ENCODE measurements around the gene SORCS2. TPM values are rescaled to one million over a fixed set of nuclear protein-coding genes. Genes with fewer than 3 reads are reported as not detected.

The SORCS2 gene
- total RNA-seq, 4 donors from 2014 or later = 0.26 to 17.1 (median 2.9) TPM

DNA sequence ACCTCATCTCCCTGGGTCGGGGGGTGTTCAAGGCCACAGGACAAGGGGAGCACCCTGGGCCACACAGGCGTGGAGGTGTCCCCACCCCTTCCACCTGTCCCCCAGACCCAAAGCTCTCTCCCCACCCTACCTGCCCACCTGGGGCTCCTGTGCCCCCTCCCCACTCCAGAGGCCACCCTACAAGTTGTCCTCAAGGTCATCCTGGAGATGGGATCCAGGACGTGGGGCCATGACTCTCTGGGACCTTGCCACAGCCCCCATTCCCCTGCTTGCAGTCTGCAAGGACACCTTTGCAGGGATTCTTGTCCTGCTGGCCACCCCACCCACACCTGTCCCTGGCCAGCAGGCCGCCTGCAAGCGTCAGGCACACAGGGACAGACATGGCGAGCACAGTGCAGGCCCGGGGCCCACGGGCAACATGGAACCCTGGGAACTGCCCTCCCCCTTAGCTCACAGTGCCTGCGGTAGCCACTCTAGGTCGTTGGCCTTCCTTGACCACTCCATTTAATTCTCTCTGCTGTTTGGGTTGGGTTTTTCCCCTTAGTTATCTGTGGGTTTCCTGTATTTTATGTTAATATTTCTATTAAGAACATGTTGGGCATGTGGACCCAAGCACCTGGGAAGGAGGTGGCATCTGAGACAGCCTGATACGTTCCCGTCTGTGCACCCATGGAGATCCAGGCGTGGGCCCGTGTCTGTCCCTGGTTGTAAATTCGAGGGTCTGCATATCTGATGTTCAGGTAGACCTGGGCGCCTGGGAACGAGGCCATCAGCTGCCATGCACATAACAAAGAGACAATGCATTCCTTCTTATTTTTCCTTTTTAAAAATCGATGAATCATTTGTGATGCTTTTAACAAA lies 549.8 kb downstream of the SORCS2 start:
- intact Hi-C loops (cut with DNase I; ENCODE audit: low total_unique reads) = no loop called here

DNA sequence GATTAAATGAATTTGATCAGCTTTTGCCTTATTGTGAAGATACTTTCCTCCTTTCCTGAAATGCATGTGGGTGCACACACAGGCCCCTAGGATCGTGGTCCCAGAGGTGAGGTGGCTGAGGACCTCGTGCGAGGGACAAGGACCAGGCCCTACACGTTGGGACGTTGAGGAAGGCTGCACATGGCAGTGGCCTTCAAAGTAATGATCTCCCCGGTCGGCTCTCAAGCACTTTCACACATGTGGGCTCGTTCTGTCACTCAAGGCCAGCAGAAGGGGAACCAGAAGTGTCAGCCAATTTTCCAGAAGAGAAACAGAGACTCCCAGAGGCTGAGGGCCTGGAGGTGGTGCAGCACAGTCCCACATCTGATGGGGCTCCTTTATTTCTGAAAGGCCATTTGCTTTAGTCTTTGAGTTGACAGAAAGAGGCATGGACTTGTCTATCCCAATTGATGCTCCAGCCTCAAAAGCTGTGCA lies 550.5 kb downstream of the SORCS2 start:
- Histone ChIP-seq H3K27ac (no peak overlapping the region), H3K27me3 (no peaks in the 10 kb centered on the region), H3K36me3 (no peaks in the 10 kb centered on the region), H3K9me3 (no peaks in the 10 kb centered on the region), H3K4me1 (no peaks in the 10 kb centered on the region), H3K4me3 (no peak overlapping the region)
- intact Hi-C loops (cut with DNase I; ENCODE audit: low total_unique reads) = no loop called here
- no peak for DNase-seq
- no peak for TF ChIP-seq POLR2A (IDR thresholded peaks at IDR 0.05)
- TF ChIP-seq, protein P1, sequence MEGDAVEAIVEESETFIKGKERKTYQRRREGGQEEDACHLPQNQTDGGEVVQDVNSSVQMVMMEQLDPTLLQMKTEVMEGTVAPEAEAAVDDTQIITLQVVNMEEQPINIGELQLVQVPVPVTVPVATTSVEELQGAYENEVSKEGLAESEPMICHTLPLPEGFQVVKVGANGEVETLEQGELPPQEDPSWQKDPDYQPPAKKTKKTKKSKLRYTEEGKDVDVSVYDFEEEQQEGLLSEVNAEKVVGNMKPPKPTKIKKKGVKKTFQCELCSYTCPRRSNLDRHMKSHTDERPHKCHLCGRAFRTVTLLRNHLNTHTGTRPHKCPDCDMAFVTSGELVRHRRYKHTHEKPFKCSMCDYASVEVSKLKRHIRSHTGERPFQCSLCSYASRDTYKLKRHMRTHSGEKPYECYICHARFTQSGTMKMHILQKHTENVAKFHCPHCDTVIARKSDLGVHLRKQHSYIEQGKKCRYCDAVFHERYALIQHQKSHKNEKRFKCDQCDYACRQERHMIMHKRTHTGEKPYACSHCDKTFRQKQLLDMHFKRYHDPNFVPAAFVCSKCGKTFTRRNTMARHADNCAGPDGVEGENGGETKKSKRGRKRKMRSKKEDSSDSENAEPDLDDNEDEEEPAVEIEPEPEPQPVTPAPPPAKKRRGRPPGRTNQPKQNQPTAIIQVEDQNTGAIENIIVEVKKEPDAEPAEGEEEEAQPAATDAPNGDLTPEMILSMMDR (IDR thresholded peaks at IDR 0.05) = no peak

More for the DNA sequence above, 549.8 kb downstream of the SORCS2 start:
- Histone ChIP-seq H3K4me3 (no peak overlapping the region), H3K27me3 (no peaks in the 10 kb centered on the region), H3K4me1 (no peaks in the 10 kb centered on the region), H3K27ac (no peak overlapping the region), H3K36me3 (no peaks in the 10 kb centered on the region), H3K9me3 (no peaks in the 10 kb centered on the region)
- TF ChIP-seq POLR2A (IDR thresholded peaks at IDR 0.05) = no peak
- TF ChIP-seq, protein P1 (IDR thresholded peaks at IDR 0.05) = no peak
- no peak for DNase-seq

DNA sequence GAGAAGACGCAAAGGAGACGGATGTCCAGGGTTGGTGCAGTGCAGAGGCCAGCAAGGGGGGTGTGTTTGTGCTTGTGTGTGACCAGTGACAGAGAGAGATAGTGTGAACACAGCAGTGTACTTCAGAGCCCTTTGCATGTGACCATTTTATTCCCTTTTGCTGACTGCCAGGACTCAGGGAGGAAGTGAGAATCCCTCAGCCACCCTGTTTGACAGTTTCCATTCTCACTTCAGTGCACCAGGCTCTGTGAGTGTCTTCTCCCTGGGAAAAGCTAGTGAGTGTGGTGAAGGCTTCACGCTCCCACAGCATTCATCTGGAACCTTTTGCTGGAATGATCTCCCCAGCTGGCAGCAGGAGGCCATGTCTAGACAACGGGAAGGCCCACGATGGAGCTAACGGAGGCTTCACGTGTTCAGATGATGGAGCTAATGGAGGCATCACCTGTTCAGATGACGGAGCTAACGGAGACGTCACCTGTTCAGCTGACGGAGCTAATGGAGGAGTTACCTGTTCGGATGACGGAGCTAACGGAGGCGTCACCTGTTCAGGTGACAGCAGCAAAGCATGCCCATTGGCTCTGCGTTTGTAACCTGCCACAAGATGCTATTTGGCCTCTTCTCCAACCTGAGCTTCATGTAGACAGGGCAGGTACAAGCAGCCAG lies 551.9 kb downstream of the SORCS2 start:
- H3K27me3 ChIP-seq = no peaks in the 10 kb centered on the region
- no peaks in the 10 kb centered on the region for H3K4me1 ChIP-seq
- intact Hi-C loops (cut with DNase I; ENCODE audit: low total_unique reads) = no loop called here
- no peaks in the 10 kb centered on the region for H3K9me3 ChIP-seq
- H3K4me3 ChIP-seq = no peak overlapping the region
- DNase-seq = no peak
- no peaks in the 10 kb centered on the region for H3K36me3 ChIP-seq
- TF ChIP-seq POLR2A (IDR thresholded peaks at IDR 0.05) = no peak
- TF ChIP-seq, protein P1 (IDR thresholded peaks at IDR 0.05) = no peak
- no peak overlapping the region for H3K27ac ChIP-seq

DNA sequence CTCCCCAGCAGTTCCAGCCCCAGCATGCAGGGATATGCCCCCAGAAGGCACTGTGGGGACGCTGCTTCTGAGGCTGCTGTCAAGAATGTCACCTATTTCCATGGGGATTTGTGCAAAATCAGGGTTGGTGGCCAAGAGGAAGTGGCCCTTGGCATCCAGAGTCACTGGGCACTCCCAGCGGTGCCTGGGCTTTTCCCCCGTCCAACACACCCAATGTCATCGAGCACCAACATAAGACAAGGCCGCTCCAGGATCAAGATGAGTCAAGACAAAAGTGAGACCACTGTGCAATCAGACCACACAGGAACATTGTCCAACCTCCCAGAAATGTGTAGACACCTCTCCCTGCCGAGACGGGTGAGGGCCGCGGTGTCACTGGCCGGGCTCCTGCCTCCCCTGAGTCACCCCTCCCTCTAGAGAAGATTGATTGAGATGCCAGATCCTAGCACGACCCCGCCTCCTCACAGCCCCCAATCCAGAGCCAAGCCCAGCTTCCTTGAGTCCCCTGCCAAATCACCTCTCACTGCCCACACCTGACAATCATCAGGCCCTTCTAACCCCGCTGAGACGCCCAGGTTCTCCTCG lies 553.1 kb downstream of the SORCS2 start:
- Histone ChIP-seq H3K27ac (no peak overlapping the region), H3K36me3 (no peaks in the 10 kb centered on the region), H3K9me3 (no peaks in the 10 kb centered on the region), H3K4me1 (no peaks in the 10 kb centered on the region), H3K4me3 (no peak overlapping the region), H3K27me3 (no peaks in the 10 kb centered on the region)
- intact Hi-C loops (cut with DNase I; ENCODE audit: low total_unique reads) = no loop called here
- DNase-seq = no peak
- TF ChIP-seq, protein P1 (IDR thresholded peaks at IDR 0.05) = no peak
- no peak for TF ChIP-seq POLR2A (IDR thresholded peaks at IDR 0.05)

Data from uterus (tissue), 4 donors.